DMS53 treated with DMSO at 0.1 percent for 48 hours (cell line): ENCODE data around the gene DHRS3.

Source experiments
- DNase-seq: peaks from one replicate; lab custom pipeline; 2025; ENCODE audit not compliant: unreplicated experiment; lab: John Stamatoyannopoulos, UW

DHRS3 gene

DNA sequence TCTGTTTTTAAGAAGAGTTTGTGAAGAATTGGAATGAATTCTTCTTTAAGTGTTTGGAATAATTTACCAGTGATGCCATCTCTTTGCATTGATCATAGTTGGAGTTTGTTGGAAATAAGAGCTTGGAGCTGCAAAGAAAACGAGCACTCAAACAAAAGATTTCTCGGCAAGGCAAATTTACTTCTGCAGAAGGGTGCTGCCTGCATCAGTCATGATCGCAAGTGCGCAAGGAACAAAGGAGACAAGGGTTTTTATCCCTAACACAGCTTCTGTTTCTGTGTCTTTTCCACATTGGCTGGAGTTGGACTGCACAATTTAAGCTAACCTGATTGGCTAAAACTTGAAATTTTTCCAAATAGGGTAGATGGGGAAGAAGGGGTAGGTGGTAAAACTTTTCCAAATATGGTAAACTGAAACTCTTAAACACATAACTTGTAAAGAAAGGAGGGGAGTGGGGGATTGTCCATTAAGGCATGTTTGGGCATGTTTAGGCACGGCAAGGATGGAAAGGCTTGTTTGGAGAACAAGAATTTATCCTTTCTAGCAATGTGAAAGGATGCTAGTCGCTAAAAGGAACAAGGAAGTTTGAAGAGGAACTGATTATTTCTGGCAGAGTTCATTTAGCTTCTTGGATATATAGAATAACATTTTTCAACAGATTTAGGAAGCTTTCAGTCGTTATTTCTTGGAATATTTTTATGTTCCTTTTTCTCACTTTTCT is 22.4 kb upstream of the DHRS3 start:
- no peak for DNase-seq

- no peak for DNase-seq
Measured at GRCh38 chr1:12637693-12638092, 19.7 kb upstream of the DHRS3 start.

- no peak for DNase-seq
Measured at GRCh38 chr1:12636098-12636950, 18.3 kb upstream of the DHRS3 start.

DNA sequence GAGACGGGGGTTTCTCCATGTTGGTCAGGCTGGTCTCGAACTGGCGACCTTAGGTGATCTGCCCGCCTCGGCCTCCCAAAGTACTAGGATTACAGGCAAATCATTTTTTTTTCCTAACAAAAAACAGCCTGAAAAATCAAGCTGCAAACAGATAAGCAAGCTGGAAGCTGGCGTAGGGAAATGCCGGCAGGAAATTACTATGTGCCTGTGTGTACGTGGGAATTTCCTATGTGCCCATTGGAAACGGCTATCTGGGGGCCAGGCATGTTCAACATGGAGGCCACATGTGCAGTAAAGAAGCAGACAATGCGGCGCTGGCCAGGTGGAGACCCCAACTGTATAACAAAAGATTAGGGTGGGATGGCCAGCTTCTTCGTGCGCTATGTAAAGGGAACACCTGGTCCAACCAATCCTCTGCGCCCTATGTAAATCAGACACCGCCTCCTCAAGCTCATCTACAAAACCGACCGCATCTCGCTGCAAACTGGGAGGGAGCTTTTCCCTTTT is 16.7 kb upstream of the DHRS3 start:
- no peak for DNase-seq

DNA sequence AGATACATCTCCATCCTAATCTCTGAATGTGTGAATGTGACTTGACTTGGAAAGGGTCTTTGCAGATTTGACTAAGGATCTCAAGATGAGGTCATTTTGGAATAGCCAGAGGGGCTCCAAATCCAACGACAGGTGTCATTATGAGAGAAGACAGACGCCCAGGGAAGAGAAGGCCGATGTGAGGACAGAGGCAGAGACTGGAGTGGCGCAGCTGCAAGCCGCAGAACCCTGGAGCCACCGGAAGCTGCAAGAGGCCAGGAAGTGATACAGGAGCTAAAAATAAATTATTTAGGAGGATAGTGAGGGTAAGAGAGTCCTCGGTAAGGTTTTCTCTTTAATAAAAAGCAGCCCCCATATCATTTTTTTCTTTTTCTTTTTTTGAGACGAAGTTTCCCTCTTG is 16.1 kb upstream of the DHRS3 start:
- no peak for DNase-seq

DNA sequence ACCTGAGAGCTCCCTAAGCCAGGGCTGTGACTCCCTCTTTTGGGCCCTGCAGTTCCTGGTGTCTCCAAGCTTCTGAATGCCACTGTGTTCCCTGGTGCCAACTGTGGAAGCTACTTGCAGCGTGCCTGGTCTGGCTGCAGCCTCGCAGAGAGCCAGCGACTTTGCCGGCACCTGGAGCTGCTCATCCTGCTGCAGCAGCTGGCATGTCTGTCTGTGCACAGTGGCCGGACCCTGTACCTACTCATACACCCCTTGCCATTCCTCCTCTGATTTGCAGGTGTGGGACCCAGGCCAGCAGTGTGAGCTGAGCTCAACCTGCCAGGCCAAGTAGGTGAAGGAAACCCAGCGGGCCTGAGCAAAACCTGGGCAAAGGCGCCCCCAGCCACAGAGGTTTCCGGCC is 13.6 kb upstream of the DHRS3 start:
- DNase-seq: no peak

GRCh38 chr1:12630946-12631530 is 13.0 kb upstream of the DHRS3 start:
- no peak for DNase-seq

- DNase-seq: no peak
Measured at GRCh38 chr1:12629985-12630760, 12.2 kb upstream of the DHRS3 start.

- no peak for DNase-seq
Measured at GRCh38 chr1:12629511-12629956, 11.5 kb upstream of the DHRS3 start.

DNA sequence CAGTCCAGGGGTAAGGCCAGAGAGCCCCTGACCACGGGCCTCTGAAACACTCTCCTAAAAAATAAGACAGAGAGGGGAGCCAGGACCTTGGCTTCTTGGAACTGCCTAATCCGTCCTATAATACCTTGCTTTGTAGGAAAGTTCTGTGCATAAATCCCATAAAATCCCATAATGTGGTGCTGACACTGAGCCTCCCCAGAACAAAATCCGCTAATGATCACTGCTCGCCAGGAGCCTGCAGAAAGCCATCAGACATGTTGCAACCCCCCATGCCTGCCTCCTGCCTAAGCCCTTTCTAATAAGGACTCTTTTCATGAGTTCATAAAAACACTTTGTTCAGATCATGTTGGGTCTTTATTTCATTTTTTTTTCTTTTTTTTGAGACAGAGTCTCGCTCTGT is 9.3 kb upstream of the DHRS3 start:
- DNase-seq: no peak

DNA sequence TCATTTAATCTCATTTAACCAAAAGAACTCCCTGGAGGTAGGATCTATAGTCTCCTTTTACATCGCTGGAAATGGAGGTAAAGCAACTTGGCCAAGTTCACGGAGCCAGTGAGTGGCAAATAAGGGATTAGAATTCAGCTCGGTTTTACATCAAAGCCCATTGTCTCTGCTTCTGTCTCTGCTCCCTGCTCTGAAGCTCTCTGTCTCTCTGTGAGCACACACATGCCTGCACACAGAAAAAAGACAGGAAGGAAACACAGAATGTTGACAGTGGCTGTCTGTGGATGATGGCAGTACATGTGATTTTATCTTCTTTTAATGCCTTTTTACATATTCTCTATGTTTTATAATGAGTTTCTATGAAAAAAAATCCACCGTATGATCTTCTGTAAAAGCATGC is 8.9 kb upstream of the DHRS3 start:
- no peak for DNase-seq

- no peak for DNase-seq
Measured at GRCh38 chr1:12625276-12625675, 7.3 kb upstream of the DHRS3 start.

- no peak for DNase-seq
Measured at GRCh38 chr1:12622506-12622905, 4.5 kb upstream of the DHRS3 start.

GRCh38 chr1:12621346-12622335 is 3.6 kb upstream of the DHRS3 start:
- DNase-seq: no peak

- no peak for DNase-seq
Measured at GRCh38 chr1:12620931-12621330, 2.9 kb upstream of the DHRS3 start.

- no peak for DNase-seq
Measured at GRCh38 chr1:12620488-12620865, 2.5 kb upstream of the DHRS3 start.

- peak; percentile 82 for DNase-seq
Measured at GRCh38 chr1:12619792-12620487, 1.9 kb upstream of the DHRS3 start.

- DNase-seq: peak; percentile 63
Measured at GRCh38 chr1:12618965-12619791, 1.2 kb upstream of the DHRS3 start.

- DNase-seq: no peak
Measured at GRCh38 chr1:12618661-12618964, 603 bp upstream of the DHRS3 start.
